H9 (cell line): ENCODE results near the gene RHOH. TPM values are rescaled to one million over a fixed set of nuclear protein-coding genes. Genes with fewer than 3 reads are reported as not detected.

Experiments
- DNase-seq: peaks from one replicate; pipeline ENCODE4 v3.0.0-alpha.2; 2017
- H2AFZ ChIP-seq: one replicate; pipeline ENCODE4 v1.6.1; 2013; ENCODE audit warnings: mild to moderate bottlenecking, low read length, control low read depth, moderate library complexity
- H2AK5ac ChIP-seq: 2 replicates; pipeline ENCODE4 v1.6.1; 2013; ENCODE audit warnings: low read length, control low read depth, mixed read lengths; ENCODE audit not compliant: insufficient read length
- H2BK120ac ChIP-seq: one replicate; pipeline ENCODE4 v1.6.1; 2013; ENCODE audit warnings: low read depth, mild to moderate bottlenecking, low read length, control low read depth, inconsistent platforms; ENCODE audit not compliant: poor library complexity, severe bottlenecking
- H2BK12ac ChIP-seq: 2 replicates; pipeline ENCODE4 v1.6.1; 2013; ENCODE audit warnings: low read length, control low read depth, mixed read lengths, low read depth; ENCODE audit not compliant: insufficient read length
- H2BK15ac ChIP-seq: 2 replicates; pipeline ENCODE4 v1.6.1; 2013; ENCODE audit warnings: low read depth, low read length, control low read depth
- H2BK20ac ChIP-seq: one replicate; pipeline ENCODE4 v1.6.1; 2013; ENCODE audit warnings: low read depth, mild to moderate bottlenecking, low read length, control low read depth, inconsistent platforms; ENCODE audit not compliant: poor library complexity, severe bottlenecking
- H2BK5ac ChIP-seq: 2 replicates; pipeline ENCODE4 v1.6.1; 2013; ENCODE audit warnings: low read length, control low read depth, mixed read lengths; ENCODE audit not compliant: insufficient read length
- H3K14ac ChIP-seq: 2 replicates; pipeline ENCODE4 v1.6.1; 2013; ENCODE audit warnings: low read length, control low read depth; ENCODE audit not compliant: insufficient read depth
- H3K18ac ChIP-seq: 2 replicates; pipeline ENCODE4 v1.6.1; 2013; ENCODE audit warnings: low read depth, mild to moderate bottlenecking, mixed read lengths, low read length, control low read depth; ENCODE audit not compliant: insufficient read length
- H3K23ac ChIP-seq: 2 replicates; pipeline ENCODE4 v1.6.1; 2013; ENCODE audit warnings: low read length, control low read depth, mixed read lengths, low read depth; ENCODE audit not compliant: insufficient read length
- H3K23me2 ChIP-seq: 2 replicates; pipeline ENCODE4 v1.6.1; 2013; ENCODE audit warnings: low read depth, mild to moderate bottlenecking, mixed read lengths, low read length, control low read depth; ENCODE audit not compliant: insufficient read length, poor library complexity, severe bottlenecking
- H3K27ac ChIP-seq: 2 replicates; pipeline ENCODE4 v1.5.1; 2013; ENCODE audit warnings: low read length, control low read depth, mixed read lengths, low read depth; ENCODE audit not compliant: insufficient read length
- H3K27me3 ChIP-seq: 2 replicates; pipeline ENCODE4 v1.6.1; 2013; ENCODE audit warnings: low read length, control low read depth, inconsistent platforms; ENCODE audit not compliant: insufficient read depth
- H3K4ac ChIP-seq: 2 replicates; pipeline ENCODE4 v1.6.1; 2013; ENCODE audit warnings: low read depth, mild to moderate bottlenecking, control low read depth, inconsistent platforms, low read length, moderate library complexity
- H3K4me1 ChIP-seq: 2 replicates; pipeline ENCODE4 v1.6.1; 2013; ENCODE audit warnings: low read length, control low read depth, inconsistent platforms; ENCODE audit not compliant: insufficient read depth
- H3K4me2 ChIP-seq: 2 replicates; pipeline ENCODE4 v1.6.1; 2013; ENCODE audit warnings: low read length, control low read depth, mixed read lengths; ENCODE audit not compliant: insufficient read length, insufficient read depth
- H3K56ac ChIP-seq: 2 replicates; pipeline ENCODE4 v1.6.1; 2013; ENCODE audit warnings: low read depth, mild to moderate bottlenecking, mixed read lengths, low read length, control low read depth; ENCODE audit not compliant: insufficient read length
- H3K79me1 ChIP-seq: 2 replicates; pipeline ENCODE4 v1.6.1; 2013; ENCODE audit warnings: low read depth, mild to moderate bottlenecking, moderate library complexity, low read length, control low read depth, inconsistent platforms; ENCODE audit not compliant: insufficient read depth, poor library complexity, severe bottlenecking
- H3K79me2 ChIP-seq: 2 replicates; pipeline ENCODE4 v1.6.1; 2013; ENCODE audit warnings: low read length, control low read depth, inconsistent platforms; ENCODE audit not compliant: insufficient read depth
- H3K9ac ChIP-seq: 2 replicates; pipeline ENCODE4 v1.6.1; 2013; ENCODE audit warnings: low read length, control low read depth, mixed read lengths; ENCODE audit not compliant: insufficient read length; ENCODE audit errors: extremely low read depth
- H3K9me3 ChIP-seq: one replicate; pipeline ENCODE4 v1.6.1; 2013; ENCODE audit warnings: low read depth, low read length, inconsistent platforms; ENCODE audit not compliant: control insufficient read depth
- H3T11ph ChIP-seq: one replicate; pipeline ENCODE4 v1.6.1; 2013; ENCODE audit warnings: mild to moderate bottlenecking, low read length, control low read depth, inconsistent platforms
- H4K20me1 ChIP-seq: one replicate; pipeline ENCODE4 v1.6.1; 2013; ENCODE audit not compliant: control insufficient read depth, insufficient read length, insufficient read depth
- H4K5ac ChIP-seq: 2 replicates; pipeline ENCODE4 v1.6.1; 2013; ENCODE audit warnings: low read depth, mild to moderate bottlenecking, mixed read lengths, low read length, control low read depth; ENCODE audit not compliant: insufficient read length
- H4K8ac ChIP-seq: replicated peaks from 2 replicates; pipeline ENCODE4 v1.6.1; 2013; ENCODE audit warnings: low read length, control low read depth, mixed read lengths, low read depth; ENCODE audit not compliant: insufficient read length
- H4K91ac ChIP-seq: 2 replicates; pipeline ENCODE4 v1.6.1; 2013; ENCODE audit warnings: low read depth, mild to moderate bottlenecking, moderate library complexity, mixed read lengths, low read length, control low read depth; ENCODE audit not compliant: insufficient read length
- H3K27ac Mint-ChIP-seq, 3 experiments: 2 replicates in 2 of 3; 3 replicates in 1 of 3; pipeline ENCODE4 v1.8.0; 2020 to 2021; ENCODE audit warnings: mixed read lengths in 3 of 3, mild to moderate bottlenecking in 1 of 3, moderate library complexity in 1 of 3
- H3K27me3 Mint-ChIP-seq: 2 replicates; pipeline ENCODE4 v1.8.0; 2021; ENCODE audit warnings: low read depth, mild to moderate bottlenecking, moderate library complexity, mixed read lengths
- H3K36me3 Mint-ChIP-seq, 3 experiments: 2 replicates in 2 of 3; 3 replicates in 1 of 3; pipeline ENCODE4 v1.8.0; 2020 to 2021; ENCODE audit warnings: low read depth in 3 of 3, mixed read lengths in 3 of 3; ENCODE audit not compliant: insufficient read depth in 1 of 3
- H3K4me1 Mint-ChIP-seq, 2 experiments: 2 replicates each; pipeline ENCODE4 v1.8.0; 2020; ENCODE audit warnings: mixed read lengths in 2 of 2
- H3K4me3 Mint-ChIP-seq, 2 experiments: 2 replicates in 1 of 2; 3 replicates in 1 of 2; pipeline ENCODE4 v1.8.0; 2020 to 2021; ENCODE audit warnings: mild to moderate bottlenecking in 2 of 2, mixed read lengths in 2 of 2, moderate library complexity in 1 of 2
- H3K9me3 Mint-ChIP-seq, 2 experiments: 2 replicates in 1 of 2; 3 replicates in 1 of 2; pipeline ENCODE4 v1.8.0; 2020; ENCODE audit warnings: mild to moderate bottlenecking in 2 of 2, mixed read lengths in 2 of 2, moderate library complexity in 1 of 2
- whole genome bisulfite sequencing: extraction: QIAGEN DNeasy Blood & Tissue Kit; methylation state at CpG from one replicate; pipeline ENCODE4 v1.1.7; 2013; ENCODE audit warnings: missing lambda C conversion rate, low lambda C conversion rate, mixed read lengths; ENCODE audit not compliant: insufficient read length; ENCODE audit errors: extremely low coverage; 5-methylcytosine and 5-hydroxymethylcytosine counted together
- total RNA-seq: library from RNA; stranded (reverse); gene quantifications from 2 replicates; pipeline ENCODE4 v1.2.1, GENCODE V29; 2021
- TF ChIP-seq, protein P1 (sequence below): fragments of 200-600 bp; sonication (generic); conservative IDR thresholded peaks from 3 replicates; pipeline ENCODE4 v1.8.0; 2021; ENCODE audit warnings: antibody characterized with exemption, mild to moderate bottlenecking

The RHOH gene
- total RNA-seq, 1 experiment from 2014 or later: 7.1 TPM

DNA sequence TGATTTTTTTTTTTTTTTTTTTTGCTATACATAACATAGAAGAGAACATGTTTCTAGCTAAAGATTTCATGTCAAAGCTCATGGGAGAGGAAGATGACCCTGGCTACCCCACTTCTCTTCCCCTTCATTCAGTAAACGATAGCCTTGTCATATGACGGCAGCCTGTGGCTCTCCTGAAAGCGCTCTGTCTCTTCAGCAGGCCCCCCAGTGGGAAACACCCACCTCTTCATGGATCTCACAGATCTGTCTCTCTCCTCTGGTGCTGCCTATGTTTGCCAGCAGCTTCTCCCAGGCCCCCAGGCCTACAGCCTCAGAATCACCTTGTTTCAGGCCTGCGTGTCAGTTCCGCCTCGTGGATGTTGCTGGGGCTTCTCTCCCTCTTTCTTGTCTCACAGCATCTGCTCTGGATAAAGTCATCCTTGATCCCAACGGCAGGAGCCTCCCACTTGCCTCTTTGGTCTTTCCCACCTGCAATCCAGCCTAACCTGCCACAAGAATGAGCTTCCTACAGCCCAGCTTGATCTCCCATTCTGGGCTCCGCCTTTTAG is 34.6 kb downstream of the RHOH start:
- no peaks in the 10 kb centered on the region for H4K20me1 ChIP-seq
- no peak for DNase-seq
- H4K8ac ChIP-seq: no peak overlapping the region
- no peak overlapping the region for H4K91ac ChIP-seq
- H3K79me2 ChIP-seq: no peaks in the 10 kb centered on the region
- no peaks in the 10 kb centered on the region for H3K9me3 ChIP-seq
- peaks cover 18 to 27% of the 10 kb centered on the region in 2 experiments for H3K4me1 Mint-ChIP-seq
- H3K14ac ChIP-seq: no peak overlapping the region
- no peak overlapping the region for H3K4ac ChIP-seq
- H3K27me3 Mint-ChIP-seq: no peaks in the 10 kb centered on the region
- no peak overlapping the region for H4K5ac ChIP-seq
- no peak overlapping the region for H2BK12ac ChIP-seq
- TF ChIP-seq, protein P1, sequence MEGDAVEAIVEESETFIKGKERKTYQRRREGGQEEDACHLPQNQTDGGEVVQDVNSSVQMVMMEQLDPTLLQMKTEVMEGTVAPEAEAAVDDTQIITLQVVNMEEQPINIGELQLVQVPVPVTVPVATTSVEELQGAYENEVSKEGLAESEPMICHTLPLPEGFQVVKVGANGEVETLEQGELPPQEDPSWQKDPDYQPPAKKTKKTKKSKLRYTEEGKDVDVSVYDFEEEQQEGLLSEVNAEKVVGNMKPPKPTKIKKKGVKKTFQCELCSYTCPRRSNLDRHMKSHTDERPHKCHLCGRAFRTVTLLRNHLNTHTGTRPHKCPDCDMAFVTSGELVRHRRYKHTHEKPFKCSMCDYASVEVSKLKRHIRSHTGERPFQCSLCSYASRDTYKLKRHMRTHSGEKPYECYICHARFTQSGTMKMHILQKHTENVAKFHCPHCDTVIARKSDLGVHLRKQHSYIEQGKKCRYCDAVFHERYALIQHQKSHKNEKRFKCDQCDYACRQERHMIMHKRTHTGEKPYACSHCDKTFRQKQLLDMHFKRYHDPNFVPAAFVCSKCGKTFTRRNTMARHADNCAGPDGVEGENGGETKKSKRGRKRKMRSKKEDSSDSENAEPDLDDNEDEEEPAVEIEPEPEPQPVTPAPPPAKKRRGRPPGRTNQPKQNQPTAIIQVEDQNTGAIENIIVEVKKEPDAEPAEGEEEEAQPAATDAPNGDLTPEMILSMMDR: no peak
- no peaks in the 10 kb centered on the region for H3K9me3 Mint-ChIP-seq
- H3K27ac ChIP-seq: no peak overlapping the region
- H3K27me3 ChIP-seq: no peaks in the 10 kb centered on the region
- peaks cover 0 to 4% (median 0%) of the 10 kb centered on the region in 3 experiments; a peak in 2 of 7 replicates for H3K36me3 Mint-ChIP-seq
- peaks cover 5% of the 10 kb centered on the region; the same call in 1 of the 2 replicates for H3K4me1 ChIP-seq
- no peak overlapping the region for H2BK20ac ChIP-seq
- no peaks in the 10 kb centered on the region for H3K79me1 ChIP-seq
- no peak overlapping the region for H2AK5ac ChIP-seq
- H3K9ac ChIP-seq: no peak overlapping the region
- no peak overlapping the region for H3K56ac ChIP-seq
- H2BK120ac ChIP-seq: no peak overlapping the region
- no peak overlapping the region for H3K23ac ChIP-seq
- no peak overlapping the region for H3K4me3 Mint-ChIP-seq
- H2BK5ac ChIP-seq: no peak overlapping the region
- peak overlapping the region; percentile 1 to 41 (median 16); a peak in 3 of 7 replicates for H3K27ac Mint-ChIP-seq
- H2AFZ ChIP-seq: no peak overlapping the region
- no peak overlapping the region for H3T11ph ChIP-seq
- H3K4me2 ChIP-seq: no peak overlapping the region
- H3K18ac ChIP-seq: no peak overlapping the region
- H2BK15ac ChIP-seq: no peak overlapping the region
- no peaks in the 10 kb centered on the region for H3K23me2 ChIP-seq
- no CpG with 5 or more reads among the region's 8 CpGs for WGBS
